GM23338 (cell line): ENCODE results near the gene TLR7. TPM values are rescaled to one million over a fixed set of nuclear protein-coding genes. Genes with fewer than 3 reads are reported as not detected.

ENCODE experiments used
- ATAC-seq: fragments of 200-7000 bp; cut with Tn5 transposase; 3 replicates; pipeline ENCODE4 v1.9.1; 2020
- DNase-seq: peaks from one replicate; pipeline ENCODE4 v3.0.0-alpha.2; 2015; ENCODE audit warnings: low spot score
- H2AFZ ChIP-seq: fragments of 200-600 bp; sonication (generic); 2 replicates; pipeline ENCODE4 v1.8.0; 2016; ENCODE audit warnings: antibody characterized with exemption, mild to moderate bottlenecking, moderate library complexity
- H3F3A ChIP-seq: fragments of 200-600 bp; sonication (generic); replicated peaks from 2 replicates; pipeline ENCODE4 v1.8.0; 2017; ENCODE audit warnings: antibody characterized with exemption, mixed run types, low read depth
- H3K27ac ChIP-seq: fragments of 200-600 bp; sonication (generic); 2 replicates; pipeline ENCODE4 v1.6.1; 2016; ENCODE audit warnings: low read depth
- H3K27me3 ChIP-seq: fragments of 200-600 bp; sonication (generic); 2 replicates; pipeline ENCODE4 v1.8.0; 2016; ENCODE audit warnings: mild to moderate bottlenecking, mixed run types, moderate library complexity; ENCODE audit not compliant: insufficient read depth
- H3K36me3 ChIP-seq: fragments of 200-600 bp; sonication (generic); 2 replicates; pipeline ENCODE4 v1.8.0; 2016; ENCODE audit warnings: mild to moderate bottlenecking; ENCODE audit not compliant: insufficient read depth
- H3K4me1 ChIP-seq: fragments of 200-600 bp; sonication (generic); 2 replicates; pipeline ENCODE4 v1.8.0; 2016; ENCODE audit warnings: mild to moderate bottlenecking, moderate library complexity; ENCODE audit not compliant: insufficient read depth
- H3K4me2 ChIP-seq: fragments of 200-600 bp; sonication (generic); 2 replicates; pipeline ENCODE4 v1.7.1; 2017; ENCODE audit warnings: mixed run types
- H3K4me3 ChIP-seq: fragments of 200-600 bp; sonication (generic); 2 replicates; pipeline ENCODE4 v1.6.1; 2016; ENCODE audit warnings: mixed run types
- H3K79me2 ChIP-seq: fragments of 200-600 bp; sonication (generic); replicated peaks from 2 replicates; pipeline ENCODE4 v1.8.0; 2017; ENCODE audit warnings: mild to moderate bottlenecking; ENCODE audit not compliant: insufficient read depth
- H3K9me2 ChIP-seq: fragments of 200-600 bp; sonication (generic); 2 replicates; pipeline ENCODE4 v1.8.0; 2017; ENCODE audit not compliant: insufficient read depth
- H4K20me1 ChIP-seq: fragments of 200-600 bp; sonication (generic); replicated peaks from 2 replicates; pipeline ENCODE4 v1.8.0; 2017; ENCODE audit warnings: mild to moderate bottlenecking; ENCODE audit not compliant: insufficient read depth
- H3K27ac Mint-ChIP-seq: 2 replicates; pipeline ENCODE4 v1.8.0; 2020; ENCODE audit warnings: inconsistent platforms, mild to moderate bottlenecking, moderate library complexity, mixed read lengths
- H3K27me3 Mint-ChIP-seq: 3 replicates; pipeline ENCODE4 v1.8.0; 2022; ENCODE audit warnings: low read depth, mild to moderate bottlenecking, moderate library complexity, mixed read lengths, inconsistent platforms; ENCODE audit not compliant: insufficient read depth, poor library complexity
- H3K36me3 Mint-ChIP-seq: 3 replicates; pipeline ENCODE4 v1.8.0; 2021; ENCODE audit warnings: low read depth, mild to moderate bottlenecking, inconsistent platforms, moderate library complexity, mixed read lengths
- H3K4me1 Mint-ChIP-seq: 3 replicates; pipeline ENCODE4 v1.8.0; 2020; ENCODE audit warnings: mild to moderate bottlenecking, inconsistent platforms, mixed read lengths
- H3K4me3 Mint-ChIP-seq: 3 replicates; pipeline ENCODE4 v1.8.0; 2021; ENCODE audit warnings: moderate library complexity, mild to moderate bottlenecking, inconsistent platforms, mixed read lengths
- H3K9me3 Mint-ChIP-seq: 3 replicates; pipeline ENCODE4 v1.8.0; 2020; ENCODE audit warnings: moderate library complexity, mild to moderate bottlenecking, inconsistent platforms, mixed read lengths
- CREB1 ChIP-seq: fragments of 250-450 bp; sonication (Bioruptor Pico); IDR thresholded peaks from 2 replicates; pipeline ENCODE4 v1.5.0; 2020; ENCODE audit warnings: low read depth, mild to moderate bottlenecking, moderate library complexity
- CTCF ChIP-seq, 2 experiments: fragments of 200-600 bp in 1 of 2; sonication (generic) in 1 of 2; conservative IDR thresholded peaks; 2 replicates each; pipeline versions ENCODE4 v1.5.1 to v1.6.1; 2016 to 2017; ENCODE audit warnings: antibody characterized with exemption in 2 of 2, low read depth in 2 of 2, mild to moderate bottlenecking in 2 of 2, moderate library complexity in 1 of 2
- JUNB ChIP-seq: IDR thresholded peaks from one replicate; pipeline ENCODE4 v1.6.1; 2016; ENCODE audit warnings: antibody characterized with exemption; ENCODE audit not compliant: unreplicated experiment
- NANOG ChIP-seq: IDR thresholded peaks from 2 replicates; pipeline ENCODE4 v1.6.1; 2016; ENCODE audit warnings: antibody characterized with exemption, borderline replicate concordance
- POLR2AphosphoS5 ChIP-seq: IDR thresholded peaks from 2 replicates; pipeline ENCODE4 v1.6.1; 2016; ENCODE audit warnings: antibody characterized with exemption, low read depth
- REST ChIP-seq: IDR thresholded peaks from one replicate; pipeline ENCODE4 v1.6.1; 2018; ENCODE audit warnings: antibody characterized with exemption; ENCODE audit not compliant: unreplicated experiment
- ZNF114 ChIP-seq: fragments of 250-450 bp; sonication (Bioruptor Pico); IDR thresholded peaks from 2 replicates; pipeline ENCODE4 v1.5.0; 2020; ENCODE audit warnings: mild to moderate bottlenecking, moderate library complexity
- polyA plus RNA-seq: library from polyadenylated mRNA; unstranded; fragments of >200 nt; fragmentation: Nextera tagmentation; extraction: Ambion mirVana; gene quantifications from 2 replicates; pipeline ENCODE4 v1.2.1, GENCODE V29; 2016
- total RNA-seq: library from RNA; depleted of rRNA; stranded (reverse); fragments of >200 nt; shearing (Covaris generic); gene quantifications from 2 replicates; pipeline ENCODE4 v1.2.3, GENCODE V29; 2014

Gene TLR7
- total and polyA plus RNA-seq, 2 experiments from 2014 or later, result not detected

- DNase-seq, result no peak
- no peak overlapping the region for H3K4me2 ChIP-seq
- no peak overlapping the region for H3K4me3 Mint-ChIP-seq
- no peaks in the 10 kb centered on the region for H4K20me1 ChIP-seq
- H3K4me1 Mint-ChIP-seq, result 0 out of 3 replicates have a peak, but pooled peaks cover 2% of the 10 kb centered on the region
- H3K9me3 Mint-ChIP-seq, result no peaks in the 10 kb centered on the region; the same call in 2 of the 3 replicates
- H3K36me3 ChIP-seq, result no peaks in the 10 kb centered on the region
- no peaks in the 10 kb centered on the region; the same call in 2 of the 3 replicates for H3K36me3 Mint-ChIP-seq
- no peaks in the 10 kb centered on the region for H3F3A ChIP-seq
- H3K79me2 ChIP-seq, result no peaks in the 10 kb centered on the region
- TF ChIP-seq JUNB (no peak), POLR2AphosphoS5 (no peak), CREB1 (CRISPR knock-in tag) (no peak)
- ATAC-seq, result no peak
- no peak overlapping the region for H3K27ac Mint-ChIP-seq
- H2AFZ ChIP-seq, result no peak overlapping the region
- H3K9me2 ChIP-seq, result no peaks in the 10 kb centered on the region
- H3K27me3 ChIP-seq, result no peaks in the 10 kb centered on the region
- no peaks in the 10 kb centered on the region for H3K4me1 ChIP-seq
- H3K4me3 ChIP-seq, result no peak overlapping the region
- H3K27me3 Mint-ChIP-seq, result no peaks in the 10 kb centered on the region
- no peak overlapping the region for H3K27ac ChIP-seq
These were observed 54.1 kb downstream of the TLR7 start for GRCh38 chrX:12920990-12921389.

GRCh38 chrX:12921886-12922598 lies 55.2 kb downstream of the TLR7 start:
- ATAC-seq, result no peak
- H3K4me3 Mint-ChIP-seq, result no peak overlapping the region
- H2AFZ ChIP-seq, result no peak overlapping the region
- no peaks in the 10 kb centered on the region; the same call in 2 of the 3 replicates for H3K36me3 Mint-ChIP-seq
- no peaks in the 10 kb centered on the region for H3K79me2 ChIP-seq
- no peaks in the 10 kb centered on the region for H3K4me1 Mint-ChIP-seq
- TF ChIP-seq CTCF (conservative IDR thresholded peaks at IDR 0.05; ENCODE audit: low read depth in 2 of 2) (no peak), NANOG (no peak), JUNB (no peak), ZNF114 (CRISPR knock-in tag) (no peak), REST (no peak)
- no peak overlapping the region for H3K4me3 ChIP-seq
- no peaks in the 10 kb centered on the region for H3K27me3 Mint-ChIP-seq
- no peak overlapping the region for H3K27ac ChIP-seq
- H3K36me3 ChIP-seq, result no peaks in the 10 kb centered on the region
- H3K9me2 ChIP-seq, result no peaks in the 10 kb centered on the region
- H3F3A ChIP-seq, result no peaks in the 10 kb centered on the region
- no peaks in the 10 kb centered on the region for H4K20me1 ChIP-seq
- H3K9me3 Mint-ChIP-seq, result no peaks in the 10 kb centered on the region; the same call in 2 of the 3 replicates
- no peak overlapping the region for H3K27ac Mint-ChIP-seq
- no peak overlapping the region for H3K4me2 ChIP-seq
- H3K4me1 ChIP-seq, result no peaks in the 10 kb centered on the region
- DNase-seq, result no peak
- no peaks in the 10 kb centered on the region for H3K27me3 ChIP-seq
